Smooth muscle cell (in vitro differentiated cells): ENCODE measurements around the gene LTBP2. TPM values are rescaled to one million over a fixed set of nuclear protein-coding genes. Genes with fewer than 3 reads are reported as not detected.

Experiments
- DNase-seq: peaks from one replicate; lab custom pipeline; 2025; ENCODE audit not compliant: unreplicated experiment; lab: John Stamatoyannopoulos, UW
- H2AFZ ChIP-seq: fragments of 200-600 bp; sonication (generic); 2 replicates; pipeline ENCODE4 v1.6.0; 2016; ENCODE audit warnings: antibody characterized with exemption, low read depth, mild to moderate bottlenecking
- H3F3A ChIP-seq: fragments of 200-600 bp; sonication (generic); 2 replicates; pipeline ENCODE4 v1.6.0; 2017; ENCODE audit warnings: antibody characterized with exemption, low read depth
- H3K27ac ChIP-seq: fragments of 200-600 bp; sonication (generic); 2 replicates; pipeline ENCODE4 v1.5.1; 2016; ENCODE audit warnings: low read depth, mild to moderate bottlenecking
- H3K27me3 ChIP-seq: fragments of 200-600 bp; sonication (generic); 2 replicates; pipeline ENCODE4 v1.6.1; 2016; ENCODE audit warnings: low read depth, mild to moderate bottlenecking
- H3K36me3 ChIP-seq: fragments of 200-600 bp; sonication (generic); 2 replicates; pipeline ENCODE4 v1.5.1; 2016; ENCODE audit warnings: low read depth
- H3K4me1 ChIP-seq: fragments of 200-600 bp; sonication (generic); 2 replicates; pipeline ENCODE4 v1.5.1; 2016; ENCODE audit warnings: low read depth
- H3K4me2 ChIP-seq: fragments of 200-600 bp; sonication (generic); 2 replicates; pipeline ENCODE4 v1.6.0; 2016; ENCODE audit warnings: mild to moderate bottlenecking
- H3K4me3 ChIP-seq: fragments of 200-600 bp; sonication (generic); 2 replicates; pipeline ENCODE4 v1.5.1; 2016; ENCODE audit warnings: mild to moderate bottlenecking
- H3K79me2 ChIP-seq: fragments of 200-600 bp; sonication (generic); 2 replicates; pipeline ENCODE4 v1.6.0; 2016; ENCODE audit warnings: low read depth, mild to moderate bottlenecking
- H3K9ac ChIP-seq: fragments of 200-600 bp; sonication (generic); 2 replicates; pipeline ENCODE4 v1.6.0; 2016; ENCODE audit warnings: low read depth
- H3K9me3 ChIP-seq: fragments of 200-600 bp; sonication (generic); replicated peaks from 2 replicates; pipeline ENCODE4 v1.5.1; 2016; ENCODE audit warnings: low read depth
- H4K20me1 ChIP-seq: fragments of 200-600 bp; sonication (generic); 2 replicates; pipeline ENCODE4 v1.6.0; 2016; ENCODE audit warnings: low read depth
- CTCF ChIP-seq: fragments of 200-600 bp; sonication (generic); IDR thresholded peaks from 2 replicates; pipeline ENCODE4 v1.5.1; 2017; ENCODE audit warnings: borderline replicate concordance, mild to moderate bottlenecking, antibody characterized with exemption; ENCODE audit not compliant: insufficient read depth, poor library complexity, severe bottlenecking
- WGBS: methylation state at CpG from one replicate; pipeline ENCODE4 v1.1.7; 2016; ENCODE audit warnings: low lambda C conversion rate; 5-methylcytosine and 5-hydroxymethylcytosine counted together
- polyA plus RNA-seq: library from polyadenylated mRNA; unstranded; fragments of >200 nt; fragmentation: Nextera tagmentation; extraction: Ambion mirVana; gene quantifications from 2 replicates; pipeline ENCODE4 v1.2.1, GENCODE V29; 2016
- total RNA-seq: library from RNA; depleted of rRNA; stranded (reverse); fragments of >200 nt; gene quantifications from 2 replicates; pipeline ENCODE4 v1.2.3, GENCODE V29; 2014

Gene LTBP2
- total and polyA plus RNA-seq, 2 experiments from 2014 or later: 90.1 to 108 TPM

- H3K9ac ChIP-seq: no peak overlapping the region
- peak overlapping the region; percentile 79 for H3K4me3 ChIP-seq
- H3K36me3 ChIP-seq: no peaks in the 10 kb centered on the region
- peaks cover 20% of the 10 kb centered on the region for H3F3A ChIP-seq
- DNase-seq: no peak
- no peaks in the 10 kb centered on the region for H3K27me3 ChIP-seq
- H3K4me1 ChIP-seq: peaks cover 18% of the 10 kb centered on the region
- H3K27ac ChIP-seq: no peak overlapping the region
- 83% methylated on average over 26 of the region's 26 CpGs for WGBS
- no peak overlapping the region for H2AFZ ChIP-seq
- no peaks in the 10 kb centered on the region for H3K9me3 ChIP-seq
- peaks cover 56% of the 10 kb centered on the region for H4K20me1 ChIP-seq
- H3K79me2 ChIP-seq: peaks cover 68% of the 10 kb centered on the region
- TF ChIP-seq CTCF: no peak
- peak overlapping the region; percentile 97 for H3K4me2 ChIP-seq
Measured at GRCh38 chr14:74610199-74610865, 1.7 kb downstream of the LTBP2 start.

- Histone ChIP-seq H2AFZ (no peak overlapping the region), H3K9ac (no peak overlapping the region)
Measured at GRCh38 chr14:74609721-74610120, 2.3 kb downstream of the LTBP2 start.

GRCh38 chr14:74608959-74609611 lies 3.0 kb downstream of the LTBP2 start:
- Histone ChIP-seq H3K79me2 (peaks cover 78% of the 10 kb centered on the region), H3K4me3 (no peak overlapping the region)

More at GRCh38 chr14:74609721-74610120, 2.3 kb downstream of the LTBP2 start:
- Histone ChIP-seq H3K4me1 (peaks cover 18% of the 10 kb centered on the region), H3K27ac (no peak overlapping the region), H3K4me2 (peak overlapping the region; percentile 97), H3K9me3 (no peaks in the 10 kb centered on the region), H3K27me3 (no peaks in the 10 kb centered on the region), H3K79me2 (peaks cover 72% of the 10 kb centered on the region), H4K20me1 (peaks cover 57% of the 10 kb centered on the region), H3K36me3 (no peaks in the 10 kb centered on the region), H3F3A (peaks cover 14% of the 10 kb centered on the region), H3K4me3 (peak overlapping the region; percentile 79)
- no peak for DNase-seq
- 72% methylated on average over 4 of the region's 4 CpGs for WGBS
- no peak for TF ChIP-seq CTCF

More at GRCh38 chr14:74608959-74609611, 3.0 kb downstream of the LTBP2 start:
- peak; percentile 97 for TF ChIP-seq CTCF
- H4K20me1 ChIP-seq: peaks cover 57% of the 10 kb centered on the region
- no peaks in the 10 kb centered on the region for H3K36me3 ChIP-seq
- no peak overlapping the region for H3K9ac ChIP-seq
- no peaks in the 10 kb centered on the region for H3K9me3 ChIP-seq
- H3K4me2 ChIP-seq: peak overlapping the region; percentile 97
- H3K27ac ChIP-seq: no peak overlapping the region
- peaks cover 8% of the 10 kb centered on the region for H3F3A ChIP-seq
- H3K4me1 ChIP-seq: peaks cover 18% of the 10 kb centered on the region
- DNase-seq: peak; percentile 62
- H2AFZ ChIP-seq: no peak overlapping the region
- H3K27me3 ChIP-seq: no peaks in the 10 kb centered on the region
- WGBS: 51% methylated on average over 4 of the region's 4 CpGs
